Stimulated activated naive B cell treated with anti-CD40 and anti-IgM and Interleukin-4, amounts not matched to agents 10 μg/mL and 1 μg/mL and 100 μg/mL, for 72 hours (primary cell): Measurements from ENCODE around the gene GABRB2.

Experiments used
- ATAC-seq, 2 donors: fragments of 150-1000 bp; cut with Tn5 transposase; replicated peaks; 2 replicates each; pipeline ENCODE4 v1.10.0; 2021; ENCODE audit warnings: moderate library complexity in 1 of 2
- DNase-seq: peaks from one replicate; pipeline ENCODE4 v3.0.0; 2021
- H3K27ac Mint-ChIP-seq: one replicate; pipeline ENCODE4 v1.8.0; 2022; ENCODE audit warnings: mild to moderate bottlenecking, mixed read lengths
- H3K27me3 Mint-ChIP-seq, 2 donors: one replicate each; pipeline ENCODE4 v1.8.0; 2022; ENCODE audit warnings: mixed read lengths in 2 of 2
- H3K36me3 Mint-ChIP-seq, 2 donors: one replicate each; pipeline ENCODE4 v1.8.0; 2022; ENCODE audit warnings: mixed read lengths in 2 of 2, mild to moderate bottlenecking in 1 of 2
- H3K4me1 Mint-ChIP-seq, 2 donors: one replicate each; pipeline ENCODE4 v1.8.0; 2022; ENCODE audit warnings: mixed read lengths in 2 of 2, mild to moderate bottlenecking in 1 of 2
- H3K4me3 Mint-ChIP-seq, 2 donors: one replicate each; pipeline ENCODE4 v1.8.0; 2022; ENCODE audit warnings: mild to moderate bottlenecking in 2 of 2, mixed read lengths in 2 of 2, moderate library complexity in 1 of 2
- H3K9me3 Mint-ChIP-seq, 2 donors: one replicate each; pipeline ENCODE4 v1.8.0; 2022; ENCODE audit warnings: mixed read lengths in 2 of 2, mild to moderate bottlenecking in 1 of 2

GABRB2 gene

GRCh38 chr5:161546470-161547301 is at the start of gene GABRB2:
GABRB2 (minus strand) TSS chr5:161546725; CDS start chr5:161546643, 82 bp downstream.
- DNase-seq: peak; percentile 19
- Mint-ChIP-seq H3K4me3 (peak within 1 kb of the TSS; percentile 81 to 84), H3K4me1 (peaks cover 8 to 40% of the 10 kb centered on the region in 2 donors), H3K9me3 (peaks cover 3 to 4% of the 10 kb centered on the region in 2 donors), H3K36me3 (no peaks in the 10 kb centered on the region), H3K27ac (peak within 1 kb of the TSS; percentile 25), H3K27me3 (peaks cover 70 to 76% of the 10 kb centered on the region in 2 donors)
- ATAC-seq: peak; percentile 70 to 75

DNA sequence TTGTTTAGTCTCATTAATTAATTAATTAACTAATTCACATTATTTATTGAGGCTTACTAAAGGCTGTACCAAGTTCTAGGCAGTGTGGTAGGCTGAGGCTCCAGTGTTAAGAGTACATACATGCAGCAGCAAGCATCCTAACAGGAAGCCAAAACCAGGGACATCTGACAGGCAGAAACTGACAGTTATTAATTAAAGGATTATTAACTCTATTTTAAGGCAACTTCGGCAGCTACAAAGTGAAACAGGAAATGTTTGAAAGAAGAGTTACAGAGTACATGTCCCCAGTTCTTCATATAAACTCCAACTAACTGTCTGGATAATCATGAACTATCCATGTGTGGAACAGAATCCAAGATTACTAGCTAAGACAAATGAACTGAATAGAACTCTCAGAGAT is 39.3 kb upstream of the GABRB2 start:
- ATAC-seq: no peak
- H3K27me3 Mint-ChIP-seq: no peaks in the 10 kb centered on the region
- no peaks in the 10 kb centered on the region for H3K9me3 Mint-ChIP-seq
- no peak overlapping the region for H3K4me3 Mint-ChIP-seq
- H3K36me3 Mint-ChIP-seq: no peaks in the 10 kb centered on the region
- DNase-seq: no peak
- no peaks in the 10 kb centered on the region for H3K4me1 Mint-ChIP-seq
- H3K27ac Mint-ChIP-seq: no peak overlapping the region

DNA sequence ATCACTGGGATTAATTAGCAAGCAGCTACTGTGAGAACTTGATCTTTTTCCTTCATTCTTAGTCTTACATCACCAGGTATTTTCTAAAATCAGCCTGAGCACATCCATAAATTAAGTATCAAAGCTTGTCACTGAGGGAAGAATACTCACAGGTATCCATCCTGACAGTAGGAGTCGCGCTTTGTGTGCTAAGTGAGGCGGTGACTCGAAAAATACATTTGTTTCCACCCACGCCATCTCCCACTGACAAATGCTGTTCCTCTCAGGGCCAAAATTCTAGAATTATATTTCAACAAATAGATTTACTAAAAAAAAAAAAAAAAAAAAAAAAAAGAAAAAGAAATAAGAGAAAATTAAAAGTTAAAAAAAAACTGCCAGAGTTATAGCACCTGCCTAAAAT is 34.1 kb upstream of the GABRB2 start:
- H3K27me3 Mint-ChIP-seq: no peaks in the 10 kb centered on the region
- ATAC-seq (no peak), DNase-seq (no peak)
- H3K27ac Mint-ChIP-seq: no peak overlapping the region
- H3K4me1 Mint-ChIP-seq: no peaks in the 10 kb centered on the region
- H3K36me3 Mint-ChIP-seq: no peaks in the 10 kb centered on the region
- no peaks in the 10 kb centered on the region for H3K9me3 Mint-ChIP-seq
- no peak overlapping the region for H3K4me3 Mint-ChIP-seq

- Mint-ChIP-seq H3K27ac (no peak overlapping the region), H3K27me3 (no peaks in the 10 kb centered on the region), H3K9me3 (peaks cover 0 to 1% of the 10 kb centered on the region in 2 donors), H3K4me3 (no peak overlapping the region), H3K4me1 (no peaks in the 10 kb centered on the region), H3K36me3 (no peaks in the 10 kb centered on the region)
- DNase-seq (no peak), ATAC-seq (no peak)
Observed at GRCh38 chr5:161572914-161573313, 26.4 kb upstream of the GABRB2 start.

DNA sequence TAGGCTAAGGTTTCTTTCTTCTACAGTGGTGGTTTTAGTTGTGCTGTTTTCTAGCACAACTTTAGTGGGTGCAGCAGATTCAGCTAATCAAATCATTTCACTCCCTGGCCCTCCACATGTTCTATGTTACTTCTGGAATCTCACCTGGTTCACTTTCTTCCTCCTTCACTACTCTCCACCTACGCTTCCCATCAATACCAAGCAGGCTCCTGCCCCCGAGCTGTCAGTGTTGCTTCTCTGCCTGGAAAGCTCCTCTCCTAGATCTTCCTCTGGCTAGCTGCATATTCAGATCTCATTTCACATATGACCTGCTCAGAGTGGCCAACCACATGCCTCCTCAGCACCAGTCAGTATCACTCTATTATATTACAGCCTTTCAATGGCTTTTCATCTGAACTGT is 19.6 kb upstream of the GABRB2 start:
- no peak overlapping the region for H3K4me3 Mint-ChIP-seq
- no peaks in the 10 kb centered on the region for H3K27me3 Mint-ChIP-seq
- DNase-seq: no peak
- H3K27ac Mint-ChIP-seq: no peak overlapping the region
- no peaks in the 10 kb centered on the region for H3K9me3 Mint-ChIP-seq
- H3K36me3 Mint-ChIP-seq: no peaks in the 10 kb centered on the region
- H3K4me1 Mint-ChIP-seq: no peaks in the 10 kb centered on the region
- no peak for ATAC-seq

GRCh38 chr5:161562446-161562845 is 15.9 kb upstream of the GABRB2 start:
- Mint-ChIP-seq H3K27ac (no peak overlapping the region), H3K27me3 (no peaks in the 10 kb centered on the region), H3K36me3 (no peaks in the 10 kb centered on the region), H3K9me3 (no peaks in the 10 kb centered on the region), H3K4me1 (no peaks in the 10 kb centered on the region), H3K4me3 (no peak overlapping the region)
- DNase-seq: no peak
- no peak for ATAC-seq

- no peak overlapping the region for H3K4me3 Mint-ChIP-seq
- peaks cover 72% of the 10 kb centered on the region in 2 donors for H3K27me3 Mint-ChIP-seq
- H3K27ac Mint-ChIP-seq: peak overlapping the region; percentile 20
- H3K9me3 Mint-ChIP-seq: peaks cover 9 to 11% of the 10 kb centered on the region in 2 donors
- DNase-seq: no peak
- no peak for ATAC-seq
- peaks cover 8 to 39% of the 10 kb centered on the region in 2 donors for H3K4me1 Mint-ChIP-seq
- no peaks in the 10 kb centered on the region for H3K36me3 Mint-ChIP-seq
Observed at GRCh38 chr5:161549106-161549505, 2.6 kb upstream of the GABRB2 start.

GRCh38 chr5:161548487-161549094 is 2.1 kb upstream of the GABRB2 start:
- peaks cover 71 to 73% of the 10 kb centered on the region in 2 donors for H3K27me3 Mint-ChIP-seq
- no peak overlapping the region for H3K4me3 Mint-ChIP-seq

DNA sequence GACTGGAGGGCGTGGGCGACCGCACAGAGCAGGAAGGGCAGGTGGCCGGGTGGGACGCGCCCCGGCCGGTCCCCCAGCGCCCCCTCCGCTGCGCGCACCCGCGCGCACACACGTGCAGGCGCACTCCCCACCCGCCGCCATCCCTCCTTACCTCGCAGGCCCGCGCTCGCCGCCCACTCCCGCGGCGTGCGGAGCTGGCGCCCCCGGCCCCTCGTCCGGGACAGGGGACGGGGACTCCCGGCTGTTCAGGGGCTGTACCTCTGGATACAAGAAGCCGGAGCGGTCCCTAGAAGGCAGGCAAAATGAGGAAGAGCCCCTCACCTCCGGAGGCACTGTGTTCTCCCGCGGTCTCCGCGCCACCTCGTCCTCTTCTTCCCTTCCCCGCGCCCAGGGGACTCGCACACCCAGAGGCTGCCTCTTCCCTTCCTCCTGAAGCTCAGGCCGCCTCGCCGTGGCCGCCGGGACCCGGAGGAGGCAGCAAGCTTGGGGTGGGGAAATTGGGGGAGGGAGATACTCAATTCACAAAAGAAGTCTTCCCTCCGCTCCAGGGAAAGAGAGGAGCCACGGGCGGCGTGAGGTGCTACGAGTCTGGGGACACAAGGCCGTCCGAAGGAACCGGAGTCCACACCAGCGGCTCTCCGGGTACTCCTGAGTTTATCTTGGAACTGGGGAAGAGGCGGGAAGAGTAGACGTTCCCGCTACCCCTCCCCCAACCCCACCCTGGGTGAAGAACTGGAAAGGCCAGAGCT is 1.4 kb upstream of the GABRB2 start:
- Mint-ChIP-seq H3K4me1 (peaks cover 8 to 40% of the 10 kb centered on the region in 2 donors), H3K36me3 (no peaks in the 10 kb centered on the region), H3K4me3 (peak overlapping the region; percentile 70 to 81), H3K9me3 (peaks cover 8% of the 10 kb centered on the region in 2 donors), H3K27me3 (peaks cover 76 to 78% of the 10 kb centered on the region in 2 donors), H3K27ac (no peak overlapping the region)
- ATAC-seq (peak; percentile 18 to 28), DNase-seq (no peak)

More at GRCh38 chr5:161548487-161549094, 2.1 kb upstream of the GABRB2 start:
- ATAC-seq (no peak), DNase-seq (no peak)
- Mint-ChIP-seq H3K9me3 (peaks cover 8% of the 10 kb centered on the region in 2 donors), H3K27ac (no peak overlapping the region), H3K4me1 (peaks cover 8 to 40% of the 10 kb centered on the region in 2 donors), H3K36me3 (no peaks in the 10 kb centered on the region)

- H3K36me3 Mint-ChIP-seq: no peaks in the 10 kb centered on the region
- ATAC-seq (no peak), DNase-seq (no peak)
- H3K27ac Mint-ChIP-seq: no peak overlapping the region
- H3K4me1 Mint-ChIP-seq: peaks cover 8 to 40% of the 10 kb centered on the region in 2 donors
- H3K4me3 Mint-ChIP-seq: peak overlapping the region; percentile 70 to 81
- H3K27me3 Mint-ChIP-seq: peaks cover 76 to 78% of the 10 kb centered on the region in 2 donors
- peaks cover 8% of the 10 kb centered on the region in 2 donors for H3K9me3 Mint-ChIP-seq
Observed at GRCh38 chr5:161547406-161547737, 847 bp upstream of the GABRB2 start.

DNA sequence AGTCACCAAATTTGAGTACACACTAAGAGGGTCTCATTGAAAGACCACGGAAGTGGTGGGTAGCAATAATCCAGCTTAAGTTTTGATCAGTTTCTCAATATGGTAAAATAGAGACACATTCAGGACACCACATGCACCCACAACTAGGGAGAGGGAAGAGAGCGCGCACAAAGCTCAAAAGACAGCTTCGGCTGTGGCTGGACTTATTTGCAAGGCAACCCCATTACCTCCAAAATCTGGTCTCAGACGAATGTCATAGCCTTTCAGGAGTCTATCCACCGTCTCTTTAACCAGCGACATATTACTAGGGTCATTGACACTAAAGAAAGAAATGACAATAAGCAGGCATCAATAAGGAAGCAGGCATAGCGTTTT is 443 bp downstream of the GABRB2 start:
- H3K27me3 Mint-ChIP-seq: peaks cover 64 to 73% of the 10 kb centered on the region in 2 donors
- H3K27ac Mint-ChIP-seq: no peak overlapping the region
- H3K9me3 Mint-ChIP-seq: peaks cover 3 to 4% of the 10 kb centered on the region in 2 donors
- DNase-seq (no peak), ATAC-seq (peak in 1 of 2 donors; percentile 13)
- peak overlapping the region; percentile 81 to 84 for H3K4me3 Mint-ChIP-seq
- no peaks in the 10 kb centered on the region for H3K36me3 Mint-ChIP-seq
- peaks cover 8 to 40% of the 10 kb centered on the region in 2 donors for H3K4me1 Mint-ChIP-seq

GRCh38 chr5:161545344-161546094 is 1.0 kb downstream of the GABRB2 start:
- Mint-ChIP-seq H3K27me3 (peaks cover 59 to 68% of the 10 kb centered on the region in 2 donors), H3K36me3 (no peaks in the 10 kb centered on the region), H3K4me1 (peaks cover 8 to 40% of the 10 kb centered on the region in 2 donors), H3K9me3 (peaks cover 3 to 4% of the 10 kb centered on the region in 2 donors), H3K27ac (no peak overlapping the region), H3K4me3 (peak overlapping the region in 1 of 2 donors; percentile 84)
- ATAC-seq (no peak), DNase-seq (no peak)

DNA sequence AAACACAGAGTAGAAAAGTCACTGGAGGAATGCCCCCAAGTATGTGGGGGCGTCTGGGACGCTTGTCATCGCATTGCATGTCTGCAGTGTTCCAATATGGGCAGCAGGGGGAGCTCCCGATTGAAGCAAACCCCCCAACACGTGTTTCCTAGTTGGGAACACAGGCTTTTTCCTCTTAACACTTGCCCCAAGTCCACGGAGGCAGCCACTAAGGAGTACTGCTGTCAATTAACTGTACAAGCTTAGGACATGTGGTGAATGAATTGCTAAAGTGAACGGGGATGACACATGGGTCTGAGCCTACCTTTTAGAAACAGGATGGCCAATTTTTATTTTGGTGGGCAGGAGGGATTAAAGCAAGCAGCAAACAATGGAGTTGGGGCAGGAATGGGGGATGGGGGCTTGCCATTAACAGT is 2.2 kb downstream of the GABRB2 start:
- Mint-ChIP-seq H3K27ac (no peak overlapping the region), H3K36me3 (no peaks in the 10 kb centered on the region), H3K27me3 (peaks cover 51 to 64% of the 10 kb centered on the region in 2 donors), H3K4me3 (no peak overlapping the region), H3K9me3 (peaks cover 0 to 4% of the 10 kb centered on the region in 2 donors), H3K4me1 (peaks cover 8 to 40% of the 10 kb centered on the region in 2 donors)
- peak; percentile 4 for DNase-seq
- ATAC-seq: peak; percentile 44 to 46

- no peaks in the 10 kb centered on the region for H3K36me3 Mint-ChIP-seq
- no peaks in the 10 kb centered on the region for H3K9me3 Mint-ChIP-seq
- H3K4me3 Mint-ChIP-seq: no peak overlapping the region
- H3K4me1 Mint-ChIP-seq: no peaks in the 10 kb centered on the region
- H3K27ac Mint-ChIP-seq: no peak overlapping the region
- H3K27me3 Mint-ChIP-seq: peaks cover 5 to 12% of the 10 kb centered on the region in 2 donors
- DNase-seq: no peak
- ATAC-seq: no peak
Observed at GRCh38 chr5:161539016-161539415, 7.5 kb downstream of the GABRB2 start.
